IMR-90 (cell line): ENCODE data around the gene HNRNPA3. TPM values are rescaled to one million over a fixed set of nuclear protein-coding genes. Genes with fewer than 3 reads are reported as not detected.

ENCODE experiments used
- ATAC-seq: fragments of 200-7000 bp; cut with Tn5 transposase; 2 replicates; pipeline ENCODE4 v1.9.1; 2020; ENCODE audit warnings: low read depth, mild to moderate bottlenecking, moderate library complexity
- BruUV-seq: library from RNA; stranded (reverse); fragments of 400-500 nt; replicated peaks from 2 replicates; lab custom pipeline; 2021; lab: Mats Ljungman, UMichigan
- CTCF ChIA-PET: fragments of 300-600 bp; formaldehyde crosslinking; extraction: SDS; loops from one replicate; lab custom pipeline; 2021; ENCODE audit warnings: antibody characterized with exemption; lab: Yijun Ruan, JAX
- POLR2A ChIA-PET: fragments of 300-600 bp; sonication (Branson Sonifier 250); formaldehyde crosslinking; loops from one replicate; lab custom pipeline; 2022; ENCODE audit warnings: antibody characterized with exemption; ENCODE audit not compliant: unreplicated experiment; lab: Charles Lee
- DNase-seq: peaks from one replicate; pipeline ENCODE4 v3.0.0; 2013
- H2AFZ ChIP-seq: replicated peaks from 2 replicates; pipeline ENCODE3; 2013; ENCODE audit warnings: low read length, mild to moderate bottlenecking; ENCODE audit not compliant: poor library complexity
- H2AK5ac ChIP-seq: 2 replicates; pipeline ENCODE4 v1.6.1; 2013; ENCODE audit warnings: low read depth, low read length, inconsistent platforms
- H2AK9ac ChIP-seq: replicated peaks from 2 replicates; pipeline ENCODE3; 2013; ENCODE audit warnings: mild to moderate bottlenecking, low read depth, low read length, moderate library complexity; ENCODE audit not compliant: poor library complexity
- H2BK120ac ChIP-seq: 2 replicates; pipeline ENCODE4 v1.6.1; 2013; ENCODE audit warnings: low read depth, low read length, inconsistent platforms
- H2BK15ac ChIP-seq: 3 replicates; pipeline ENCODE4 v1.6.1; 2013; ENCODE audit warnings: low read depth, low read length, inconsistent platforms
- H2BK20ac ChIP-seq: 2 replicates; pipeline ENCODE4 v1.6.1; 2013; ENCODE audit warnings: low read depth, mild to moderate bottlenecking, inconsistent platforms, low read length, moderate library complexity
- H2BK5ac ChIP-seq: 2 replicates; pipeline ENCODE4 v1.6.1; 2013; ENCODE audit warnings: mild to moderate bottlenecking, low read depth, low read length, inconsistent platforms; ENCODE audit not compliant: poor library complexity, severe bottlenecking
- H3K14ac ChIP-seq: replicated peaks from 2 replicates; pipeline ENCODE4 v1.6.1; 2013; ENCODE audit warnings: low read depth, low read length, inconsistent platforms
- H3K18ac ChIP-seq: 2 replicates; pipeline ENCODE4 v1.6.1; 2013; ENCODE audit warnings: low read depth, low read length, control low read depth
- H3K23ac ChIP-seq: 2 replicates; pipeline ENCODE4 v1.6.1; 2013; ENCODE audit warnings: low read depth, low read length, inconsistent platforms
- H3K27ac ChIP-seq: 2 replicates; pipeline ENCODE4 v1.5.1; 2013; ENCODE audit warnings: mild to moderate bottlenecking, control low read depth, low read length; ENCODE audit not compliant: insufficient read depth
- H3K27me3 ChIP-seq: 2 replicates; pipeline ENCODE4 v1.6.1; 2013; ENCODE audit warnings: low read length; ENCODE audit not compliant: control insufficient read depth, insufficient read depth
- H3K36me3 ChIP-seq: 2 replicates; pipeline ENCODE4 v1.6.1; 2013; ENCODE audit warnings: low read length, mixed read lengths; ENCODE audit not compliant: control insufficient read depth, insufficient read depth
- H3K4ac ChIP-seq: 2 replicates; pipeline ENCODE4 v1.6.1; 2013; ENCODE audit warnings: low read depth, low read length, inconsistent platforms
- H3K4me1 ChIP-seq: 2 replicates; pipeline ENCODE4 v1.6.1; 2013; ENCODE audit warnings: low read length, mixed read lengths; ENCODE audit not compliant: control insufficient read depth, insufficient read depth
- H3K4me2 ChIP-seq: 2 replicates; pipeline ENCODE4 v1.6.1; 2013; ENCODE audit warnings: low read depth, mild to moderate bottlenecking, control low read depth, low read length, moderate library complexity
- H3K4me3 ChIP-seq: 2 replicates; pipeline ENCODE4 v1.5.1; 2013; ENCODE audit warnings: low read depth, mild to moderate bottlenecking, control low read depth, low read length, moderate library complexity; ENCODE audit not compliant: insufficient read depth
- H3K56ac ChIP-seq: 2 replicates; pipeline ENCODE4 v1.6.1; 2013; ENCODE audit warnings: low read length, inconsistent platforms; ENCODE audit not compliant: insufficient read depth; ENCODE audit errors: extremely low read depth
- H3K79me1 ChIP-seq, 2 experiments: 2 replicates each; pipeline ENCODE4 v1.6.1; 2013; ENCODE audit warnings: low read length in 2 of 2, inconsistent platforms in 1 of 2, low read depth in 1 of 2
- H3K9ac ChIP-seq: 2 replicates; pipeline ENCODE4 v1.6.1; 2013; ENCODE audit warnings: low read depth, low read length, control low read depth
- H3K9me1 ChIP-seq: 2 replicates; pipeline ENCODE4 v1.6.1; 2013; ENCODE audit warnings: low read length, inconsistent platforms; ENCODE audit not compliant: insufficient read depth
- H3K9me3 ChIP-seq: 2 replicates; pipeline ENCODE4 v1.6.1; 2013; ENCODE audit warnings: low read length; ENCODE audit not compliant: control insufficient read depth, insufficient read depth
- H4K20me1 ChIP-seq: 2 replicates; pipeline ENCODE4 v1.6.1; 2013; ENCODE audit warnings: low read length, inconsistent platforms; ENCODE audit not compliant: insufficient read depth
- H4K5ac ChIP-seq: 2 replicates; pipeline ENCODE4 v1.6.1; 2013; ENCODE audit warnings: mild to moderate bottlenecking, low read depth, low read length, control low read depth
- H4K8ac ChIP-seq, 2 experiments: 2 replicates each; pipeline ENCODE4 v1.6.1; 2013; ENCODE audit warnings: low read depth in 2 of 2, low read length in 2 of 2, control low read depth in 1 of 2, inconsistent platforms in 1 of 2
- H4K91ac ChIP-seq: 2 replicates; pipeline ENCODE4 v1.6.1; 2013; ENCODE audit warnings: low read depth, low read length, inconsistent platforms; ENCODE audit not compliant: insufficient read depth
- RFX5 ChIP-seq: IDR thresholded peaks from 2 replicates; pipeline ENCODE4 v1.8.0; 2012; ENCODE audit warnings: low read depth, mild to moderate bottlenecking, low read length, moderate library complexity
- WGBS, 2 experiments: methylation state at CpG; one replicate each; pipeline versions ENCODE4 v1.1.5 to v1.1.7; 2013; ENCODE audit warnings: missing lambda C conversion rate in 2 of 2; ENCODE audit not compliant: insufficient read length in 1 of 2; ENCODE audit errors: extremely low coverage in 2 of 2; 5-methylcytosine and 5-hydroxymethylcytosine counted together
- dilution Hi-C: fragments of 300-500 bp; cut with HindIII; formaldehyde crosslinking; loops from one replicate; pipeline ENCODE4 v1.14.3; 2018; ENCODE audit warnings: low sequenced_read_pairs; ENCODE audit not compliant: unreplicated experiment
- in situ Hi-C: fragments of 300-500 bp; cut with MboI; formaldehyde crosslinking; loops from 3 replicates; pipeline ENCODE4 v1.14.3; 2019; ENCODE audit warnings: low sequenced_read_pairs, inconsistent platforms, mixed read lengths
- intact Hi-C: fragments of 100-400 bp; cut with micrococcal nuclease; formaldehyde crosslinking; loops from 2 replicates; pipeline ENCODE4 v1.10.0; 2022
- polyA plus RNA-seq, 3 experiments: library from polyadenylated mRNA; depleted of rRNA; stranded (reverse); fragments of >200 nt; gene quantifications; 2 replicates each; pipeline ENCODE4 v1.2.3, GENCODE V29; 2012; ENCODE audit warnings: low replicate concordance in 1 of 3
- total RNA-seq: library from RNA; depleted of rRNA; stranded (reverse); fragments of >200 nt; gene quantifications from 2 replicates; pipeline ENCODE4 v1.2.3, GENCODE V29; 2012
- TF ChIP-seq, protein P1 (sequence below): fragments of 150-350 bp; IDR thresholded peaks from 2 replicates; pipeline ENCODE4 v1.6.1; 2016; ENCODE audit warnings: low read depth, mild to moderate bottlenecking, low read length, moderate library complexity, borderline replicate concordance
- TF ChIP-seq, protein P2 (sequence below): conservative IDR thresholded peaks from 2 replicates; pipeline ENCODE4 v1.5.1; 2012; ENCODE audit warnings: mild to moderate bottlenecking, low read depth, low read length, improper control_type of control experiment

HNRNPA3 gene
- total and polyA plus RNA-seq, 2 of the 4 experiments (the other 2 are of a cell fraction) = 18.6 to 111 TPM

DNA sequence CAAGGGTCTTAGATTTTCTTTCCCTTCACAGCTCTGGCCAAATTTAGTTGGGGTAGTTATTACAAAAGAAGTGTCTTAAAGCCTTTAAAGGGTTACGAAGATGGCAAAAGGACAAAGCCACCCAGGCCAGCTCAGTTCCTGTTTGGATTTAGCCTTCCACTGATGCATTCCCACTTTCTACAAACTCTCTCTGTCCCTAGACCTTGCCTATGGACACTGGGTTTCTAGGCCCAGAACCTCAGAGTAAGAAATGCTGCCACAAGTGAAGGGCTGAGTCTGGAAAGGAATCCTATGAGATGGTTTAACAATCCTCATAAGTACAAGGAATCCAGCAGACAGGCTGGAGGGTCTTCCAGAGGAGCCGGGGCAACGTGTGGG lies 38.6 kb downstream of the HNRNPA3 start:
- intact Hi-C loops = no loop called here
- peaks cover 28% of the 10 kb centered on the region for H3K4me1 ChIP-seq
- H2AK5ac ChIP-seq = no peak overlapping the region
- WGBS, 2 experiments = no CpG with 5 or more reads among the region's 3 CpGs
- H4K20me1 ChIP-seq = peaks cover 99% of the 10 kb centered on the region
- peaks cover 0 to 62% of the 10 kb centered on the region in 2 experiments; a peak in 2 of 4 replicates for H3K79me1 ChIP-seq
- no TSS peak for BruUV-seq
- dilution Hi-C loops = no loop called here
- no peak overlapping the region for H4K5ac ChIP-seq
- H3K4me2 ChIP-seq = no peak overlapping the region
- H3K56ac ChIP-seq = no peak overlapping the region
- no peak overlapping the region for H4K8ac ChIP-seq
- H3K36me3 ChIP-seq = peaks cover 35% of the 10 kb centered on the region
- H3K23ac ChIP-seq = no peak overlapping the region
- no peak overlapping the region for H2BK15ac ChIP-seq
- POLR2A ChIA-PET = no interaction called here
- H3K9me3 ChIP-seq = no peaks in the 10 kb centered on the region
- no peak for ATAC-seq
- 0 out of 2 replicates have a peak overlapping the region, but pooled peaks have one; percentile 13 for H4K91ac ChIP-seq
- no peak overlapping the region for H2AFZ ChIP-seq
- no peak overlapping the region for H3K14ac ChIP-seq
- TF ChIP-seq, protein P1, sequence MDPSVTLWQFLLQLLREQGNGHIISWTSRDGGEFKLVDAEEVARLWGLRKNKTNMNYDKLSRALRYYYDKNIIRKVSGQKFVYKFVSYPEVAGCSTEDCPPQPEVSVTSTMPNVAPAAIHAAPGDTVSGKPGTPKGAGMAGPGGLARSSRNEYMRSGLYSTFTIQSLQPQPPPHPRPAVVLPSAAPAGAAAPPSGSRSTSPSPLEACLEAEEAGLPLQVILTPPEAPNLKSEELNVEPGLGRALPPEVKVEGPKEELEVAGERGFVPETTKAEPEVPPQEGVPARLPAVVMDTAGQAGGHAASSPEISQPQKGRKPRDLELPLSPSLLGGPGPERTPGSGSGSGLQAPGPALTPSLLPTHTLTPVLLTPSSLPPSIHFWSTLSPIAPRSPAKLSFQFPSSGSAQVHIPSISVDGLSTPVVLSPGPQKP = no peak
- TF ChIP-seq RFX5 = no peak
- TF ChIP-seq, protein P2, sequence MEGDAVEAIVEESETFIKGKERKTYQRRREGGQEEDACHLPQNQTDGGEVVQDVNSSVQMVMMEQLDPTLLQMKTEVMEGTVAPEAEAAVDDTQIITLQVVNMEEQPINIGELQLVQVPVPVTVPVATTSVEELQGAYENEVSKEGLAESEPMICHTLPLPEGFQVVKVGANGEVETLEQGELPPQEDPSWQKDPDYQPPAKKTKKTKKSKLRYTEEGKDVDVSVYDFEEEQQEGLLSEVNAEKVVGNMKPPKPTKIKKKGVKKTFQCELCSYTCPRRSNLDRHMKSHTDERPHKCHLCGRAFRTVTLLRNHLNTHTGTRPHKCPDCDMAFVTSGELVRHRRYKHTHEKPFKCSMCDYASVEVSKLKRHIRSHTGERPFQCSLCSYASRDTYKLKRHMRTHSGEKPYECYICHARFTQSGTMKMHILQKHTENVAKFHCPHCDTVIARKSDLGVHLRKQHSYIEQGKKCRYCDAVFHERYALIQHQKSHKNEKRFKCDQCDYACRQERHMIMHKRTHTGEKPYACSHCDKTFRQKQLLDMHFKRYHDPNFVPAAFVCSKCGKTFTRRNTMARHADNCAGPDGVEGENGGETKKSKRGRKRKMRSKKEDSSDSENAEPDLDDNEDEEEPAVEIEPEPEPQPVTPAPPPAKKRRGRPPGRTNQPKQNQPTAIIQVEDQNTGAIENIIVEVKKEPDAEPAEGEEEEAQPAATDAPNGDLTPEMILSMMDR = no peak
- no peak overlapping the region for H2BK5ac ChIP-seq
- no peak overlapping the region for H3K4ac ChIP-seq
- DNase-seq = no peak
- H3K9ac ChIP-seq = no peak overlapping the region
- no peak overlapping the region for H2BK20ac ChIP-seq
- no peak overlapping the region for H2AK9ac ChIP-seq
- H3K9me1 ChIP-seq = peaks cover 45% of the 10 kb centered on the region
- in situ Hi-C loops = no loop called here
- no peak overlapping the region for H3K4me3 ChIP-seq
- CTCF ChIA-PET = interaction anchor here (0.6 to 0.8 kb wide), 3 partner anchors 10 to 87 kb away, joined by 3 to 4 read pairs (median 3); no protein-coding TSS in a partner anchor
- no peak overlapping the region; the same call in 1 of the 2 replicates for H2BK120ac ChIP-seq
- H3K27ac ChIP-seq = peak overlapping the region; percentile 1; the same call in 1 of the 2 replicates
- no peaks in the 10 kb centered on the region for H3K27me3 ChIP-seq
- H3K18ac ChIP-seq = no peak overlapping the region
